Measurements from ENCODE around the gene OR5B12.
"Not testable (repeated sequence)": the region's sequence is repeated elsewhere in the genome, so short reads cannot be mapped to it uniquely, and the experiment has no call there.

OR5B12 gene

DNA sequence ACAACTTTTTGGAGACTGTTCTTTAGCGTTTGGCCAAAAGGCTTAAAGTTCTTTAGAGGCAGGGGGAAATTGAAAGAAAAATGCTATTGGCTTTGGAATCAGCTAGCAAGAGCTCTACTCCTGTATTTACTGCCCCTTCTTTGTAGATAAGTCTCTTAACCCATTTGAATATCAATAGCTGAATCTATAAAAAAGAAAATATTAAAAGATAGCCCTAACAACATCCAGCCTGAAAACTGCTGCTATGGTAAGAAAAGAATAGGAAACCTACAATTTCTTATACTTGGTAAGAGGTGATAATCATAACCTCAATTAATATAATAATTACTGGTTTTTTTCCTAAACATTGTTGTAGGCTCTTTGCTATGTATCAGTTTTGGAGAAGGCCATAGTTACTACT lies at the start of gene OR5B12:
TSS of gene OR5B12 (minus strand) at position 101 of the 400 bp plus-strand sequence. CDS start 2,085 bp downstream, outside the sequence.
- DNase-seq (ENCODE audit: low read depth, low spot score), result no peak

DNA sequence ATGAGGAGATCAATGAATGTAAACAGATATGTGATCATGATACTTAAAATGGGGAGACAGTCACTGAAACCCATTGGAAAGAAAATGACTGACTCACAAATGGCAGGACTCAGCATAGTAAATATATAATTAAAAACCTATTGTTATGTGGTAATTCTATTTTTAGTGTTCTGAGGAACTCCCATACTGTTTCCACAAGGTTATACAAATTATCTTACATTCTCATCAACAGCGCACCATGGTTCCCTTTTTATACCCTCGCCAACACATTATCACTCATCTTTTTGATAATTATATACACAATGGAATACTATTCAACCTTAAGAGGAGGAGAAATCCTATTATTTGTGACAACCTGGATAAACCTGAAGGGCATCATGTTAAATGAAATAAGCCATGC lies 48.8 kb upstream of the OR5B12 start:
- DNase-seq (ENCODE audit: low read depth, low spot score), result no peak

- no peak for DNase-seq (ENCODE audit: low read depth, low spot score)
Measured at GRCh38 chr11:58487170-58487569, 45.1 kb upstream of the OR5B12 start.

DNA sequence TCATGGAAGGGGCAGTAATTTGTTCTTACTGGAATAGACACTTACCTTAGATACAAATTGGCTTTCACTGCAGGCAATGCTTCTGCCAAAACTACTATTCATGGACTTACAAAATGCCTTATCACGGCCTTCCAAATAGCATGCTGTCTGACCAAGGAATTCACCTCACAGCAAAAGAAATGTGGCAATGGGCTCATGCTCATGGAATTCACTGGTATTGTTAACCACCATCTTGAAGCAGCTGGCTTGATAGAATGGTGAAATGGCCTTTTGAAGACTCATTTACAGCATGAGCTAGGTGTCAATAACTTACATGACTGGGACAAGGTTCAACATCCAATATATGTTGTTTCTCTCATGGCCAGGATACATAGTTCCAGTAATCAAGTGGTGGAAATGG lies 43.9 kb upstream of the OR5B12 start:
- DNase-seq (ENCODE audit: low read depth, low spot score), result no peak

DNA sequence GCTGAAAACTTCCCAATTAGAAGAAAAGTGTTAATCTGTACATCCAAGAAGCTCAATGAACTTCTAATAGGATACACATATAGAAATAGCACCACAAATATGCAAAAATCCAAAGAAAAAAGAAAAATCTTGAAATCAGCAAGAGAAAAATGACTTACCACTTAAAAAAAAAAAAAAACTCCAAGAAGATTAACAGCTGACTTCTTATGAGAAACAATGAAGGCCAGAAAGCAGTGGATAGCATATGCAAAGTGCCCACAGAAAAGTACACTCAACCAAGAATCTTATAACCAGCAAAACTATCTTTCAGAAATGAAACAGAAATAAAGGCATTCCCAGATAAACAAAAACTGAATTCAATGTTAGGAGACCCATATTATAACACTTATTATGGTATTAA lies 29.9 kb upstream of the OR5B12 start:
- no peak for DNase-seq (ENCODE audit: low read depth, low spot score)

DNA sequence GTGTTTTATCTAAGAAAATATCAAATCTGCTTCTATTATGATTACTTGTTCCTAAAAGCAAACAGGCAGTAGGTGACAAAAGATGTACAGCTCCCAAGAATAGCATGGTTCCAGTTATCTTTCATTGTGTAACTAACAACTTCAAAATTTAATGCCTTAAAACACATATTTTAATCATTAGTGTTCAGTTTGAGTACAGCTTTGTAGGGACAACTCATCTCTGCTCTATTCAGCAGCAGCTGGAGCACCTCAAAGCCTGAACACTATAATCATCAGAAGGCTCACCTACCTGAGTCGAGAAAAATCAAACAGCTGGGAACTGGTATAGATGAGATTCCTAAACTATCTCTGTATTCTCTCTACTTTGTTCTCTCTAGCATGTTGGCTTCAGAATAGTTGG lies 24.3 kb upstream of the OR5B12 start:
- DNase-seq (ENCODE audit: low read depth, low spot score), result no peak

DNA sequence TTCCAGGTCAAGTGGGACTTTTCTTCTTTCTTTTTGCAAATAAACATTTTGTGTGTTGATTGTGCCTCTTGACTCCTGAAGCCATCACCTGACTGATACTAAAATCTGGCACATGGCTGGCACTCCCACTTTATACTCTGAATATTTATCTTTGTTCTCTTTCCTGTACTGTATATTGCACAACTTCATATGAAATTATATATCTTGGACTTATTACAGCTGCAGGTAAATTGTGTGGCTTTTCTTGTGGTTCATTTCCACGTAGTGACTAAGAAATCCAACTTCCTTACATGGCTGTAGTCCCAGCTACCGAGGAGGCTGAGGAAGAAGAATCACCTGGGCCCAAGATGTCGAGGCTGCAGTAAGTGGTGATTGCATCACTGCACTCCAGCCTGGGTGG lies 23.7 kb upstream of the OR5B12 start:
- DNase-seq (ENCODE audit: low read depth, low spot score), result no peak

GRCh38 chr11:58451585-58451984 lies 9.5 kb upstream of the OR5B12 start:
- DNase-seq (ENCODE audit: low read depth, low spot score), result no peak

GRCh38 chr11:58446294-58446693 lies 4.3 kb upstream of the OR5B12 start:
- no peak for DNase-seq (ENCODE audit: low read depth, low spot score)

DNA sequence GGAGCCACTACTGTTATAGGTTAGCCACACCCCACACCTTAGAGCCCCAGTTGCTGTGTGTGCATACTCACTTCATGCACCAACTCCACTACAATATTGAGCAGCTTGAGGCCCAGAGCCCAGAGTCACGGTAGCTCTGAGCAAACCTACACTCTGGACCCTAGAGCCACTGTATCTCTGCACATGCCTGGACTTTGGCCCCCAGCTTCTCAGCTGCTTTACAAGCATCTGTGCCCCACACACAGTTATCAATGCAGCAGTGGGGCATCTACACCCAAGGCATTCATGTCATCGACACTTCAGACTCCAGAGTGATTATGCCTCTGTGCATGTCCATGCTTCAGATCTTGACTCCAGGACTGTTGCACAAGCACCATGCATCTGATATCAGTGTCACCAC lies 2.3 kb upstream of the OR5B12 start:
- DNase-seq (ENCODE audit: low read depth, low spot score), result no peak

DNA sequence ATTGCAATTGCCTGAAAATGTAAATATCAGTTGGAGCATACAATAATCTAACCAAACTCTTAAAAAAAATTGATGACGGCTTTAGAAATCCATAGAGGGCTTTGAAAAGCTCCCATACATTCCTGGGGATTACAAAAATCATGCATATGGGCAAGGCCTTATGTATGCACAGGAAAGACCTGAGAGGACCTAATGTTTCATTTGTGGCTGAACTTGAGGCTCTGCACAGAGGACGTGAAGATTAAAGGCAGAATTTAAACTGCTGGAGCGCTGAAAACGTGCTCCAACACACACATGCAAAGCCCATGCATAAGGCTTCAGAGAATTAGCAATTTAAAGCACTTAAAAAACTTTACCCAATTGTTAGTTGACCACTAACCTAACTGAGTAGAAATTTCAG lies 3.5 kb downstream of the OR5B12 start:
- no peak for DNase-seq (ENCODE audit: low read depth, low spot score)

GRCh38 chr11:58434217-58434616 lies 7.8 kb downstream of the OR5B12 start:
- no peak for DNase-seq (ENCODE audit: low read depth, low spot score)

DNA sequence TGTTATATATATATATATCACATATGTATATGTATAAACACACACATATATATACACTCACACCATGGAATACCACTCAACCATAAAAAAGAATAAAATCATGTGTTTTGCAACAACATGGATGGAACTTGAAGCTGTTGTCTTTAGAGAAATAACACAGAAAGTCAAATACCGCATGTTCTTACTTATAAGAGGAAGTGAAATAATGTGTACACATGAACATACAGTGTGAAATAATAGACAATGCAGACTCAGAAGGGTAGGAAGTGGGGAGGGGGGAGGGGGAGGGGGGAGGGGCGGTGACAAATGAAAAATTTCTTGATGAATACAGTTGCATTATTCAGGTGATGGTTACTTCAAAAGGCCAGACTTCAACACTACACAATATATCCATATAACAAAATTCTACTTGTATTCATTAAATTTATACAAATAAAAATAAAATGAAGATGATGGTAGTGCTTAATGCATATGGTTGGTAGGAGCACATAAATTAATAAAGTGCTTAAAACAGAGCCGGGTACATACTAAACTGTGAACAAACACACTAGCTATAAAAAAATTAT lies 8.3 kb downstream of the OR5B12 start:
- no peak for DNase-seq (ENCODE audit: low read depth, low spot score)

DNA sequence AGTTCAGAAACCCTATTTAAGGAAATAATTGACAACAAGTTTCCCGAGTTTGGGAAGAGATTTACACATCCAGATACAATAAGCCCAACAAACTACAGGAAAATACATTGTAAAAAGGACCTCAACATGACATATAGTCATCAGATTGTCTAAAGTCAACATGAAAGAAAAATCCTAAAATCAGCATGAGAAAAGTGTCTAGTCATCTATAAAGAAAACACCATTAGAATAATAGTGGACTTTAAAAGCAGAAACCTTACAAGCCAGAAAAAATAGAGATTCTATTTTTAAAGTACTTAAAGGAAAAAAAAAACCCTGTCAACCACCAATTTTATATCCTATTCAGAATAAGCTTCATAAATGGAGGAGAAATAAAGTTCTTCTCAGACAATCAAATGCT lies 12.8 kb downstream of the OR5B12 start:
- no peak for DNase-seq (ENCODE audit: low read depth, low spot score)

DNA sequence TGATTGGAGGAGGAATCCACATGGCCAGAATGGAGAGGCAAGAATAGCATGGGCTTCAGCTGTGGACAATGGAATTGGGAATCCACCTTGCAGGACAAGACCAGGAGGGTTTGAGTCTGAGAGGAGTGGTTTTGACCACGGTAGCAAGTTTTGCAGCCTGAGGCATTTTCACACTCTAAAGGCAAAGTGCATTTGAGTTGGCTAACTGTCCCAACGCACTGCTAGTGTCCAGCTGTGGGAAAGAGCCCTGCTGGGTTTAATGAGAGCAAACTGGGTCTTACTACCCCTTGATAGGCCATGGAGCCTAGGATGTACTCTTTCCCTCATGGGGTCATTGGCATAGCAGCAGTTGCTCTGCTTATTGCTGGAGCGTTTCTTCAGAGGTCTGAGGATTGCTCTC lies 14.0 kb downstream of the OR5B12 start, which contains the start of gene OR5B2:
TSS of gene OR5B2 (minus strand) at position 101 of the 400 bp plus-strand sequence. CDS start 4,860 bp downstream, outside the sequence.
- DNase-seq (ENCODE audit: low read depth, low spot score), result no peak

GRCh38 chr11:58406774-58407173 lies 35.3 kb downstream of the OR5B12 start, which contains the start of gene OR5B3:
TSS of gene OR5B3 (minus strand) at chr11:58406874. CDS start at chr11:58403409, 3,465 bp downstream.
- no peak for DNase-seq (ENCODE audit: low read depth, low spot score)

DNA sequence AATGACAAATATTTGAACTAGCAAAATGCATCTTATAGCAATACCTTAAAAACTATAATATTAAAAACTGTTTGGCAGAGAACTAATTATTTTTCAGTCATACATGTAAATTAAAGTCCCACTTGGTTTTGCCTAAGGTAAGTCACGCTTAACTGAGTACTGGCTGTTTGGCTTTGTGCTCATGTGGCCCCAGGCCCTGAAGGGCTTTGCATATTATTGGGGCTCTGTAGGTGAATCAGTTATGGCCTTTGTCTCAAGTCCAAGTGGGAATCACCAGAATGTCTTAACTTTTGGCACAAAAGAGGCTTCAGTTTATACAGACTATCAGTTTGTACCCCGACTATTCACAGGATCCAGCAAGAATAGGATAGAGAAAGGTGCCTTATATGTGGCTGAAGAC lies 42.4 kb downstream of the OR5B12 start:
- DNase-seq (ENCODE audit: low read depth, low spot score), result not testable (repeated sequence)

DNA sequence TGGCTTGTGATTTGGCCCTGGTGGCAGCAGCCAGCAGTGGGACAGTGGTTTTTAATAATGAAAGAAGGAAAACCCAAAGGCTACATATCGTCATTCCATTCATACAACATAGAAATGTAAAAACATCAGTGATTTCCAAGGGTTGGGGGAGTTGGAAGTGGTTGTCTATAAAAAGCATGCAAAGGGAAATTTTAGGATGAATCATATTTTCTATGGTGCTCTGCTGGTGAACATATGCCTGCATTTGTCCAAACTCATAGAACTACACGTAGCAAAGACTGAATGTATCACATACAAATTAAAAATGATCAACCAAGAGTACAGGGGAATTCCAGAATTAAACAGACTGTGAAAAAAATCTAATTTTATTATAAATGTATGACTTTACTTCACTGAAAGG lies 46.5 kb downstream of the OR5B12 start:
- no peak for DNase-seq (ENCODE audit: low read depth, low spot score)

GRCh38 chr11:58394195-58394594 lies 47.8 kb downstream of the OR5B12 start:
- no peak for DNase-seq (ENCODE audit: low read depth, low spot score)

DNA sequence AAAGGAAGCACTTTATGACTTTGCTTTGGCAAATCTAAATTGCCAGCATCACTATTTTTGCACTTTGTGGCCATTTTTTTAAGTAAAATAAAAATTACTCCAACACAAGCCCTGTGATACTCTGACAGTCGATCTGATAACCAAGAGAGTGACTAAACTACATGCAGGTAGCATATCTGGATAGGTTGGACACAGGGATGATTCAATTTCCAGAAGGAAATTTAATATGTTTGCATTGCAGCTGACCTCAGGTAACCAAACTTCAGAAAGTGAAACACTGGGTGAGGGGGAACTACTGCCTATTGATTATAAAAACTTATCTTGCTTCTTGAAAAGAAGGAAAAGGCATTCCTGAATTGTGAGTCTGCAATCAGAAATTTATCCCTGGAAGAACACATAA lies 49.3 kb downstream of the OR5B12 start:
- DNase-seq (ENCODE audit: low read depth, low spot score), result no peak

- DNase-seq (ENCODE audit: low read depth, low spot score), result no peak
Measured at GRCh38 chr11:58391879-58392278, 50.2 kb downstream of the OR5B12 start.

DNA sequence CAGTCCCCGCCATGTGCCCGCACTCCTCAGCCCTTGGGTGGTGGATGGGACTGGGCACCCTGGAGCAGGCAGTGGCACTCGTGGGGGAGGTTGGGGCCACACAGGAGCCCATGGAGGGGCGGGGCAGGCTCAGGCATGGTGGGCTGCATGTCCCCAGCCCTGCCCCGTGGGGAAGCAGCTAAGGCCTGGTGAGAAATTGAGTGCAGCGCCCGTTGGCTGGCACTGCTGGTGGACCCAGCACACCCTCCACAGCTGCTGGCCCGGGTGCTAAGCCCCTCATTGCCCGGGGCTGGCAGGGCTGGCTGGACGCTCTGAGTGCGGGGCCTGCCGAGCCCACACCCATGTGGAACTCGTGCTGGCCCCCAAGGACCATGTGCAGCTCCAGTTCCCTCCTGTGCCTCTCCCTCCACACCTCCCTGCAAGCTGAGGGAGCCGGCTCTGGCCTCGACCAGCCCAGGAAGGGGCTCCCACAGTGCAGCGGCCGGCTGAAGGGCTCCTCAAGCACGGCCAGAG lies 51.4 kb downstream of the OR5B12 start:
- DNase-seq (ENCODE audit: low read depth, low spot score), result no peak
